ENCODE results near the gene SORCS2.

SORCS2 gene

DNA sequence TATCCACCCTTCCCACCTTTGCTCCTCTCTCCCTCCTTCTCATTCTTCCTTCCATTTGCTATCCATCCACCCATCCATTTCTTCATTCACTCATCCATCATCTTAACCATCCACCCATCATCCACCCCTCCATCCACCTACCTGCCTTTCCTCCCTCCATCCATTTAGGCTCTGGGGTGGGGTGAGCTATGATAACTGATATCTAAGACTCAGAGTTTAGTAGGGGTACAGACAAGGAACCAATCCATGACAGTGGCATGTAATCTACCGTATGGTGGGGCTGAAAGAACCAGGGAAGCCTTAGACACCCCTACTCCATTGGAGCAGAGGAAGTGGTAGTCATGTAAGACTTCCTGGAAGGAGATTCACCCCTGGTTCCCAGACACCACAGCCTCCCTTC lies 219.2 kb downstream of the SORCS2 start:
- CTCF ChIA-PET = interaction anchor here (2.4 kb wide), 1 partner anchor 16 kb away, joined by 6 read pairs; no protein-coding TSS in a partner anchor
- TF ChIP-seq, protein P1, sequence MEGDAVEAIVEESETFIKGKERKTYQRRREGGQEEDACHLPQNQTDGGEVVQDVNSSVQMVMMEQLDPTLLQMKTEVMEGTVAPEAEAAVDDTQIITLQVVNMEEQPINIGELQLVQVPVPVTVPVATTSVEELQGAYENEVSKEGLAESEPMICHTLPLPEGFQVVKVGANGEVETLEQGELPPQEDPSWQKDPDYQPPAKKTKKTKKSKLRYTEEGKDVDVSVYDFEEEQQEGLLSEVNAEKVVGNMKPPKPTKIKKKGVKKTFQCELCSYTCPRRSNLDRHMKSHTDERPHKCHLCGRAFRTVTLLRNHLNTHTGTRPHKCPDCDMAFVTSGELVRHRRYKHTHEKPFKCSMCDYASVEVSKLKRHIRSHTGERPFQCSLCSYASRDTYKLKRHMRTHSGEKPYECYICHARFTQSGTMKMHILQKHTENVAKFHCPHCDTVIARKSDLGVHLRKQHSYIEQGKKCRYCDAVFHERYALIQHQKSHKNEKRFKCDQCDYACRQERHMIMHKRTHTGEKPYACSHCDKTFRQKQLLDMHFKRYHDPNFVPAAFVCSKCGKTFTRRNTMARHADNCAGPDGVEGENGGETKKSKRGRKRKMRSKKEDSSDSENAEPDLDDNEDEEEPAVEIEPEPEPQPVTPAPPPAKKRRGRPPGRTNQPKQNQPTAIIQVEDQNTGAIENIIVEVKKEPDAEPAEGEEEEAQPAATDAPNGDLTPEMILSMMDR (IDR thresholded peaks at IDR 0.05; ENCODE audit: insufficient read depth, low read length, missing control alignments) = no peak
- POLR2A ChIA-PET = interaction anchor here (0.5 kb wide), 1 partner anchor 738 kb away, joined by 3 read pairs; a partner anchor contains a TSS
- DNase-seq (ENCODE audit: low read depth, low spot score) = no peak
- no peak overlapping the region for H3K4me3 ChIP-seq (ENCODE audit: low read depth, low read length)

DNA sequence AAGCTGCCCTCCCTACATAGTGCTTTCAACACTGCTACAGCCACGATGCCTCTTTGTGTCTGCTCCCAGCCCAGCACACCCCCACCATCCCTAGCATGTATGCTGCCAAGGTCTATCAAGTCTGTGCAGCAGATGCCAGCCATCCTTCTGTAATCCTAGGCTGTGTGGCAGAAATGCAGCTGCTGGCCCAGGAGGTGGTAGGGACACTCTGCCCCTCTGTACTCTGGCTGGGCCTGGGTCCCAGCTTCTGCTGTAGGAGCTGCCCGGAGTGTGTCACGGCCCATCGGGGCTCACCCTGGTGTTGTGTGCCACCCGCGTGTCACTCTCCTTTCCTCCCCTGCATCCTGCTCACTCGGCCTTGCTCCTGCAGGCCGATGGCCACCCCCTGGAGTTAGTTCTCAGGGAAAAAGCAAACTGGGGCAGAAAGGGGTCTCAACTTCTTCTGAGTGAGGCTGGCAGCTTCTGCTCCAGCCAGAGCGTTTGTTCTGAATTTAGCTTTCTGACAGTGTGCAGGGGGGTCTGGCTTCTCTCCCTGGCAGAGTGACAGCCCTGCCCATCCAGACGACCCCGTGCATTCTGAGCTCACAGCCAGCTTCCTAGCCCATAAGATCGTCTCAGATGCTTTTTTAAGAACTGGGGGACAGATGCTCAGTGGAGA lies 219.7 kb downstream of the SORCS2 start:
- no peak overlapping the region for H3K4me3 ChIP-seq (ENCODE audit: low read depth, low read length)
- CTCF ChIA-PET = interaction anchor here (2.4 kb wide), 1 partner anchor 15 kb away, joined by 6 read pairs; no protein-coding TSS in a partner anchor
- no peak for DNase-seq (ENCODE audit: low read depth, low spot score)
- POLR2A ChIA-PET = interaction anchor here (0.5 to 0.6 kb wide), 2 partner anchors 238 to 738 kb away, joined by 3 read pairs; a partner anchor contains a TSS
- TF ChIP-seq, protein P1 (IDR thresholded peaks at IDR 0.05; ENCODE audit: insufficient read depth, low read length, missing control alignments) = no peak

DNA sequence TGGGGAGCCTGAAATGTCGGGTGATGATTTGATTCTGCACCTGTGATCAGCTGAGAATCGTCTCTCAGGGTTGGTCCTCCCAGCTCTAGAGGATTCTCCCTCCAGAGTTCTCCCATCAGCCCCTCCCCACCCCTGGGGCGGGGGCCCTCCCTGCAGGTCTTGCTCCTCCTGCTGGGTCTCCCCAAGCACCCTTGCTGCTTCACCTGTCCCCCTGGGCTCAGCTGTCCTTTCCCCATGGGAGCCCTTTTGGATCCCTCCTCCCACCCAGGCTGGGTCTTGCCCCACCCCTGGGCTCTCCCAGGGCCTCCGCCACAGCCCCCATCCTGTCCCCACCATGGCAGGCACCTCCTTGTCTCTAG lies 220.2 kb downstream of the SORCS2 start:
- no peak overlapping the region for H3K4me3 ChIP-seq (ENCODE audit: low read depth, low read length)
- CTCF ChIA-PET = interaction anchor here (2.4 kb wide), 1 partner anchor 15 kb away, joined by 6 read pairs; no protein-coding TSS in a partner anchor
- POLR2A ChIA-PET = interaction anchor here (0.6 kb wide), 1 partner anchor 238 kb away, joined by 3 read pairs; no protein-coding TSS in a partner anchor

DNA sequence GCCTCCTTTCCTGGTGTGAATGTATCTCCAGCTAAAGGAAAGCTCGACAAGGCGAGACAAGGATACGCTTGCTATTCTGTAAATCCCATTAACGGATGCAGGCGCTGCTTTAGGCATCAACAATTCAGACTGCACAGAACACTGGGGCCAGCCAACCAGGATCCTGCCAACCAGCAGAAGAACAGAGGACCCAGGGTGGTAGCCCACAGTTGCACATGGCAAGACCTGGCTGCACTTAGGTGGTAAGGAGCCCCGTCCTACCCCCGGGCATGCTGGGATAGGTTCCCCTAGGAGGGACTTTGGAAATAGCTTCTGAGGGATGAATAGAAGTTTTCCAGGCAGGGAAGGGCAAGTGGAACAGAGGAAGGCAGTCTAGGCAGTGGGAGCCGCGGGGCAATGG lies 221.7 kb downstream of the SORCS2 start:
- CTCF ChIA-PET = no interaction called here
- DNase-seq (ENCODE audit: low read depth, low spot score) = no peak
- no peak overlapping the region for H3K4me3 ChIP-seq (ENCODE audit: low read depth, low read length)
- POLR2A ChIA-PET = no interaction called here
- TF ChIP-seq, protein P1 (IDR thresholded peaks at IDR 0.05; ENCODE audit: insufficient read depth, low read length, missing control alignments) = no peak

More for the DNA sequence above, 220.2 kb downstream of the SORCS2 start:
- no peak for DNase-seq (ENCODE audit: low read depth, low spot score)
- TF ChIP-seq, protein P1 (IDR thresholded peaks at IDR 0.05; ENCODE audit: insufficient read depth, low read length, missing control alignments) = no peak

DNA sequence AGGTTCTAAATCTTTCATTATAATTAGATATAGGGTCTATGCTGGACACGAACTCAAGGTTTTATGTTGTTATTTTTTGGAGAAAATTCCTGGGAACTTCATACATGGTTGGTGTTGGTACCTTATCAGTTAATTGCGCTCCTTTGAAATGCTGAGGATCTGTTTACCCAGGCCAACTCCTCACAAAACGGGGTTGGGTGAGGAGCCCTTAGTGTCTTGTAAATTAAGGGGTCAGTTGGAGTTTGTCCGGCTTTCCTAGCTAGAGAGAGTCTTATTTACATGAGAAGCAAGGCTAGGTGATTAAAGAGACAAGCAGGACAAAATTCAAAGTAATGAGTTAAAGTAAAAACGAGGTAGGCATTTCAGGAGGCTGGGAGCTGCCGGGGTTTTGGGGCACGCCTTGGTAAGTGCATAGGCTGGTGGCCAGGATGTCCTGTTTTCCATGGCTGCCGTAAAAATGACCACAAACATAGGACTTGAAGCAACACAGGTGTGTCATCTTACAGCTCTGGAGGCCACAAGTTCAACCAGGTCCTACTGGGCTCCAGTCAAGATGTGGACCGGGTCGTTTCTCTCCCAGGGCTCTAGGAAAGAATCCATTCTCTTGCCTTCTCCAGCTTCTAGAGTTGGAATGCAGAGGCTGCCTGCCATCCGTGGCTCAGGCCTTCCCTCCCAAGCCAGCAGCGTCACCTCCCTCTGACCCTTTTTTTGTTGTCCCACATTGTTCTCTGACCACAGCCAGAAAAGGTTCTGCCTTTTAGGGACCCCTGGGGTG lies 222.6 kb downstream of the SORCS2 start:
- ChIA-PET POLR2A (no interaction called here), CTCF (no interaction called here)
- no peak for DNase-seq (ENCODE audit: low read depth, low spot score)
- TF ChIP-seq, protein P1 (IDR thresholded peaks at IDR 0.05; ENCODE audit: insufficient read depth, low read length, missing control alignments) = no peak
- no peak overlapping the region for H3K4me3 ChIP-seq (ENCODE audit: low read depth, low read length)
